GM19438 (cell line): Measurements from ENCODE around the gene PLPP6.

Experiments used
- ATAC-seq: cut with Tn5 transposase; IDR thresholded peaks from one replicate; pipeline ENCODE4 v1.9.1; 2021; ENCODE audit warnings: low read depth; ENCODE audit not compliant: unreplicated experiment

PLPP6 gene

DNA sequence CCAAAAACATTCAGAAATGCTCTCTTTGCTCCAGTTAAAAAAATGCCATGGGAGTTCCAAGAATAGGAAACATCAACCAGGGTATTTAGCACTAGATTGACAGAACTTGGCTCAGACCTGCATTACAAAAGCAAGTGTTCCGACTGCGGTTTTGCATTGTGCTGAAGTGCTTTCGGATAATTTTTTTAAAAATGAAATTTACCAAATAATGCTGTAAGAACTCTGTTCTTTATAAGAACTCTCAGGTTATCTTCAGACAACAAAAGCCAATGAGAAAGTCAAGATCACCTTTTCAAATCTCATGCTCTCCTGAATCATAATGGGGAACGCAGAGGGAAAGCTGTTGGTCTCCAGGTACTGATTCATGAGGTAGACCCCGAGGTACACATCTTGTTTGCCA is 483 bp upstream of the PLPP6 start:
- ATAC-seq, result no peak

DNA sequence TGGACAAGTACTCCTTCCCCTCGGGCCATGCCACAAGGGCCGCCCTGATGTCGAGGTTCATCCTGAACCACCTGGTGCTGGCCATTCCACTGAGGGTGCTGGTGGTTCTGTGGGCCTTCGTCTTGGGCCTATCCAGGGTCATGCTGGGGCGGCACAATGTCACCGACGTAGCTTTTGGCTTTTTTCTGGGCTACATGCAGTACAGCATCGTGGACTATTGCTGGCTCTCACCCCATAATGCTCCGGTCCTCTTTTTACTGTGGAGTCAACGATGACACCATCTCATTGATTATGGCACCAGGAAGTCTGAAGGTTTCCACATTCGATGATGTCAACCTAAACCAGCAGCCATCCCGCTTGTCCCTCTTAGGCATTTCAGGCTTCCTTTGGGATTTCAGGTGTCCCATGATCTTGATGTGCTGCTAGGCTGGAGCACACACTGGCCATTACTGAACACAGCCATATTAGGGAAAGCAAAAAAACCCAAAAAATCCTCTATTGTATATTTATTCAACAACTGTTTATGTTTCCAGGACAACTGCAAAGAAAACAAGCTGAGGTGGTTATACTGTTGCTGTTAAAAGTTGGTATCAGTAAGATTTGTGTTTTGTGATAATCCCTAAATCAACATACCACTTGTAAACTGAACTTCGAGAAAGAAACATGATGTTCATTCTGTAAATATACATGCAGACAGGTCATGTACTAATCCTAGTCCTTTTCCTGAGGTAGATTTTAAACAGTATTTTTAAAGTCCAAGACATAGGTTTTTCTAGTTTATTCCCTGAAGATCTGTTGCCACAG is 1.1 kb downstream of the PLPP6 start:
- no peak for ATAC-seq

DNA sequence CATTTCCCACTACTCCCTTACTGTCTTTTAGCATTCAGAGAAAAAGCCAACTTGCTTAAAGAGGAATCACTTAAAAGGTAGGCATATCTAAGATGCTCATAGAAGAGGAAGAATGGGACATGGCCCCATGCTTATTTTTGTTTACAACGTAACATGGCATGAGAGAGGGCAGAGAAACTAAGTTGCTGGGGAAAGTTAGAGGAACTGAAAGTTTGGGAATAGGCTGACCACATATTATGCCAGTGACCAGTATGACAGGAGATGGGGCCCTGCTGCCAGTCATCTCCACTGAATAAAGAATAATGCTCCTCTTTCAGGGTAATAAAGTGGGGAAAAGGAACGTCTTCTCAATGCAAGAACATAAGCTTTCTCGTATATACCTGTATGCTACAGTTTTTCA is 1.9 kb downstream of the PLPP6 start:
- ATAC-seq, result no peak

DNA sequence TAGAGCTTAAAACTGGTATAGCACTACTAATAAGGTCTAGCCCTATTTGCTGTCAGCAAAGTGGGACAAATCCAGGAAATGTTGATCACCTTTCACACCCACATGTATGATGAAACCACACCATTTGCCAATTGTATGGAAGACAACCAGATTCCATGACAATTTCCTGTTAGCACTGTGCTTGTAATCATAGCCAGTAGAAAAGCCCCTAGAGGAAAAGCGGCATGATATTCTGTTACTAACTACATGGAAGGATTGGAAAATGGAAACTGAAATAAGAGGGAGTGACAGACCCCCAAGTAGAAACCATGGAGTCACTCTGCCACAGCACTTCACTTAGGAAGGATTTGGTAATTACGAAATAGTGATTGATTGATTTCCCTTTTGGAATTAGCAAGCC is 3.3 kb downstream of the PLPP6 start:
- no peak for ATAC-seq

DNA sequence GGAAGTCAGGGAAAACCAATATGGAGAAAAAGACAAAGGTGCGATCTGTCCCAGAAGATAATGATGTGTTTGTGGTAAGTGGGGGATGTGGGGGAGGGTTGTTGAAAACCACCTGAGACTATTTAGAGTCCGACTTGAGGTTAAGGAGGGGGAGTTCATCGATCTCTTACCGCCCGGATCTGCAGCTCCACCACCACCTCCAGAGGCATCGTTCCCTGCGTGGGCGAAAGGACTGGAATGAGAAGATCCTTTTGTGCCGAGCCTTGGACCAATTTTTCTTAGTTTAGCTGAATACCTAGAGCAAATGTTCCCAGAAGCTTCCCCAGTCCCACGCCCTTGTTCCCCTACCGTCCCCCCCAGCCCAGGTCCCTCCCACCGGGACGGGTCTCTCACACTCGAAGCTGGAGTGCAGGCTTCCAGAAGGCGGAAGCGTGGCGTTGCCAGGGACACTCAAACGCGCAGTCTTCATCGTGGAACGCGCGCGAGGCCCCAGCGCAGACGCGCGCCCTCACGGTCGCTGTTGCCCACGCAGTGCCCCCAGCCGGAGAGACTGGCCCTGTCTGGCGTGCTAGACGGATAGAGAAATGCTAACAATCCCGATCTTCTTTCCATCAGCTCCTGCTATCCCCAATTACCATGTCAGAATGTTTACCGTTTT is 4.1 kb downstream of the PLPP6 start, which contains the start of gene SPATA6L:
Gene SPATA6L (minus strand): TSS at position 439 of the 658 bp plus-strand sequence. CDS start 230 bp downstream, at position 209.
- ATAC-seq, result no peak

DNA sequence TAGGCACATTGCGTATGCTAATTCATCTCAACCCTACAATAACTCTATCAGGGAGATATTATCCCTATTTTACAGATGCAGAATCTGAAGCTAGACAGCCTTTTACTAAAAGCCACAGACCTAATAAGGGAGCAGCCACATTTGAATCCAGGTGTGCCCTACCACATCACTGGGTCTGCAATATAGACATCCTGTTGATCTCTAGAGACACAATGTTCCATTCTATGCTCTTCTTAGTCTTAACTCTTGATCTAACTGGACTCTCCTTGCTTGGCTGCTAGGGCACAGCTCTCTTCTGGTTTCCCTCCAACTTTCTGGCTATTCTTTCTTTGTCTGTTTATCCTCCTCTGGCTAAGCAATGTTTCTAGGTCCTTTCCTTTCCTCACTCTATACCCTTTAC is 5.6 kb downstream of the PLPP6 start:
- ATAC-seq, result no peak

DNA sequence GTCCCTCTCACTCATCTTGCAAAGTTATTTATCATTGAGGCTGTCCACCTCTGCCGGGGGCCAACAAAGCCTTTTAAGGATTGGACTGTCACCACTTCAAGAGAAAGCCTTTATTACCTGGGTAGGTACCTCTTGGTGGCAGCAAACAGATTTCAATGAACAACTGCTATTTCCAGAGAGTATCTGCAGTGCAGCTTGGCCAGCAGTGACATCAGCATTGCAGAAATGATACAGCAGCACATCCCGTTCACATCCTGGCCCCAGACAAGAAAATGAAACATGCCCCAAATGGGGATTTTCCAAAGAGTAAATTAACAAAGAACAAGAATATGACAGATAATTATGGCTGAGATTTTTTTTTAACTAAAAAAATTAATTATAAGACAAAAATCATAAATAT is 6.5 kb downstream of the PLPP6 start:
- no peak for ATAC-seq

DNA sequence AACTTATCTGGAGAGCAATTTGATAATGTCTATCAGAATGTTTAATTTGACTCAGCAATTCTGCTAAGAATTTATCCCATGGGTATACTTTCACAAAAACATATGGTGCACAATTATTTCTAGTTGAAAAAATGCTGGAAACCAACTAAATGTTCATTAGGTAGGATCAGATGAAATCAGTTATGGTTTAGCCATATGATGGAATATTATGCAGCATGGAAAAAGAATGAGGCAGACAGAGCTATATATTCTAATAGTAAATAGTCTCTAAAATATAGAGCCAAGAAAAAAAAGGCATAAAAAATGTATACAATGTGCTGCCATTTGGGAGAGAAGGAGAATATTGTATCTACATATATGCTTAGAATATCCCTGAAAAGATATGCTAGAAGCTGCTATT is 7.8 kb downstream of the PLPP6 start:
- ATAC-seq, result no peak

DNA sequence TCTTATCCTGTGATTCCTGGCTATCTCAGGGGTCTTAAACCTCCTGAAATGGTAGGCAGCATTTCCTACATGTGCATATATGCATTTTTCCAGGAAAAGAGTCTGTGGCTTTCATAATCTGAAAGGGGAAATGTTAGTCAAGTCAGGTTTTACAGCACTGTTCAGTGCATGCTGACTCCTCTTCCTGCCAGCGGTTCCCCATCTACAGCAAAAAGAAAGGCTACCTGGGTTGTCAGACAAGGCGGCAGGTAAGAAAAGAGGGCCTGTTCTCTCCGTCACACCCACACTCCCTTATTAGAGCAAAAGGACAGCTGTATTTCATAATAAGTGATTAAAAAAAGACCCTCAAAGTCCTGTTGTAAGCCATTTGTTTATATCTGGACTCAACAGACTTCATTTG is 8.5 kb downstream of the PLPP6 start:
- ATAC-seq, result no peak

DNA sequence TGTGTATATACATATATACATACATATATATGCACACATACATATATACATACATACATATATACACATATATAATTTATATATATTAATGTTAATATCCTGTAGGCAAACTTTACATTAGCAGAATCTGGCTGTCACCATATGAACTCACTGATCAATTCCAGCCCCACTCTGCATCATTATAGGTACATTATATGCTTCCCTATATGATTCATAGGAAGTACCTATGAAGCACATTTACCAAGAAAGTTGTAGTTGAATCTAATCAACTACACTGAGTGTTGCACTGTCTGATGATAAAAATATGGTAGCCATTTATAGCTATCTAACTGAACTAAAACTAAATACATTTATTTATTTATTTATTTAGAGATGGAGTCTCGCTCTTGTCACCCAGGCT is 9.6 kb downstream of the PLPP6 start:
- ATAC-seq, result no peak

DNA sequence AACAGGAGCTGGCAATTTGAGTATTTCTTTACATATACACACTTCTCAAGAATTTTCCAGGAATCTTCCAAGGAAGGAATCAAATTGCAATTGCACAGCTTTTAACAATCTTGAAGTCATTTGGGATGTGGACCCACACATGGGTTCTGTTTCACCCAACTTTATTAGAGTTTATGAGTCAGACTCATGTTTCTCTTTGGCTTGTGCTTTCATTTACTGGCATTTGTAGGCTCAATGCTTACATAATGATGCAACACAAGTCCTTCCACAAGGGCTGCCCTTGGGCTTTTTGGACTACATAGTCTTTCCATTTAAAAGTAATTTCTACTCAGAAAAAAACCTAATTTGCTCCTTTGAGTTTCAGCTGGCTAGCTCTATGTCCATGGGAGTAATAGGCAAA is 12.7 kb downstream of the PLPP6 start:
- ATAC-seq, result no peak

DNA sequence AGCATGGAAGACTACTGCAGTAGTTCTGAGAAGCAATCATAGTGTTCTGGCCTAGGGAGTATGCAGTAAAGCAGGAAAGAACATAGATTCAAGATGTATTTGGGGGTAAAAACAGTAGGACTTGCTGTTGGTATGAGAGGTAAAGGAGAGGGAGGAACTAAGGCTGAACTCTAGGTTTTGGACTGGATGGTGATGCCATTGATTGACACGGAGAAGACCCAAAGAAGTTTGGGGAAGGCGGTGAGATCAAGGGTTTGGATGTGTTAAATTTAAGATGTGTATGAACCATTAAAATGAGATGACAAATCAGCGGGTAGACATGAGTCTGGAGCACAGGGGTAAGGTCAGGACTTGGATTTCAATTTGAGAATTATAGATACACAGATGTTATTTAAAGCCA is 15.3 kb downstream of the PLPP6 start:
- ATAC-seq, result no peak

DNA sequence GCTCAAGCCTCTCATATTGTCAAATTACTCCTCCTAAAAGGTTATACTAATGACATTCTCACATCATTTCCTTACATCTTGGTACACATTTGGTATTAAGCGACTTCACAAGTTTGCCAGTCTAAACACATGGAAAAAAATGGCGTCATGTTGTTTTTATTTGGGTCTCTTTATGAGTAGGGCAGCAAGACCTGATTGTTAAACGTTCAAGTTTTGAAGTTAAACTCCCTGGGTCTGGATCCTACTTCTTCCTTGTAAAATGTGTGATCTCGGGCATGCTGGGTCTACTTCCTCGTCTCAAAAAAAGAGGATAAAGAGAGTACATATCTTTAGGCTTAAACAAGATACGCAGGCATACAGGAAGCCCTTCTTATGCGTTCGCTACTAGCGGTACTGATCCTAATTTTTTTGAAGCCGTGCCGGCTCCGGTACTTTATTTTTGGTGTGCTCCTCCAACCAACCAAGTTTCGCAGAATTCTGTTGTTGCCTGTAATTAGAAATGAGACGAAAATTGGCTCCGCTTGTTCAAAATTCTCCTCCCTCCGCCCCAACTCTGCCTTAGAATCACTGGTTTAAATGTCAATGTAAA is 16.7 kb downstream of the PLPP6 start:
- peak; percentile 19 for ATAC-seq

DNA sequence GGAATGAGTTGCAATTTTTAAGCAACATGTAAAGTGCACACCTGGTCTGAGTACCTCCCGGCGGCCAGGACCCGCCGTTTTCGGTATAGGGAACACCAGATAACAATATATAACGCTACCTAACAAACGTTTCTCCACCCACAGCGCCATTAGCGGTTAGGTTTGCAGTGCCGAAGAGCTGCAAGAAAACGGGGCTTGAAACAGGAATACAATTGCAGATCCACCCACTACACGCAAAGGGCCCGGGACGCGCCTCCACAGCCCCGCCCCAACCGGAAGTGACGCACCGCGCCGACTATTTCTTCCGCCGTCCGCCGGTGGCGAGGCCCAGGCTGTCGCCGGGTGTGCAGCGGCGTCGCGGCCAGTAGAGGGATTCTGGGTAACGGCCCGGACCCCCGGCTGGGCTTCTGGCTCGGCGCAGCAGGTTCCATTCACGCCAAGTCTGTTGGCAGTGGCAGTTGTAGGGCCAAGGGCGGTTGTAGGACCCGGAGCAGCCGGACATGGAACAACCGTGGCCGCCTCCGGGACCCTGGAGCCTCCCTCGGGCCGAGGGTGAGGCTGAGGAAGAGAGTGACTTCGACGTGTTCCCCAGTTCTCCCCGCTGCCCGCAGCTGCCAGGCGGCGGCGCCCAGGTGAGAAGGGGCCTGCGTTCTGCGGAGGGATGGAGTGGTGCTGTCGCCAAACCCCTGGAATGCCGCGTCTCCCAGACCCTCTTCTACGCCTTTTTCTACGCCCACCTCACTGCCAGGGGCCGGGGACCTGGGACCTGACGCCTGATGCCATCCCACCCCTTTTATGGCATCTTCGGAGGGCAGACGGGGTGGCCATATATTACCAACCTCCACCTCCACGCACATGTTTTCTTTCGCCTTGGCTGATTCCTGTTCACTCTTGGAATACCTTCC is 17.4 kb downstream of the PLPP6 start, which contains the start of gene CDC37L1:
Gene CDC37L1 (plus strand): TSS at position 302 of the 905 bp plus-strand sequence. CDS start 199 bp downstream, at position 501.
- peak; percentile 97 for ATAC-seq

DNA sequence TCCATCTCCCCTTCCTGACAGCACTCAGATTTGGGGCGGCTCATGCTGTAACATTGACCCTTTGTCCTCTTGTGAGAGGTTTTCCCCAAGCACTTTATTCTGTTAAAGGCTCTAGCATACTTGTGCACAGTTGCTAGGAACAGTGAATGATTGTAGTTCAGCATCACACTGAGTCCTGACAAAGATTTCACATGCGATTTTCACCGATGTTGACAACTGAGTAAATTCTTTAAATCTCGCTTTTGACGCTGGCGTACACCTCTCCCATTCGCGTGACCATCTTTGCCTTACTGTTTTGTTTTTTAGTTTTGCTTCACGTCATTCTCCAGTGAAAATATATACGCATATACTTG is 18.1 kb downstream of the PLPP6 start:
- ATAC-seq, result no peak

DNA sequence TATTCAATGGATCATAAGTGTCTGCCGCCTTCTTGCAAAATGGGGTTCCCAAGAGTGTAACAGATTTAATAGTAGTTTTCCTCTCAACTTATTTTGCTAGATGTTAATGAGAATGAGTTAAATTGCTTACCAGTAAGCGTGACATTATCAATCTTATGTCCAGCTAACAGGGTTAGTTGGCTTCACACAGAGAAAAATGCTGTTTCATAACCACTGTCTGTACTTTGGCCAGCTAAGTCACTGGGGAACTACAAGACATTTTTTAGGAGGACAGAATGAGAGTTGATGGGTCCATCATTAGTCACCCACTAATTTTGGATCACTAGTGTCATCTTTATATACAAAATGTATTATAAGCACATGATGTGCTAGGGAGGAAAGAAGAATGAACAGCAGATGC is 18.7 kb downstream of the PLPP6 start:
- ATAC-seq, result no peak

DNA sequence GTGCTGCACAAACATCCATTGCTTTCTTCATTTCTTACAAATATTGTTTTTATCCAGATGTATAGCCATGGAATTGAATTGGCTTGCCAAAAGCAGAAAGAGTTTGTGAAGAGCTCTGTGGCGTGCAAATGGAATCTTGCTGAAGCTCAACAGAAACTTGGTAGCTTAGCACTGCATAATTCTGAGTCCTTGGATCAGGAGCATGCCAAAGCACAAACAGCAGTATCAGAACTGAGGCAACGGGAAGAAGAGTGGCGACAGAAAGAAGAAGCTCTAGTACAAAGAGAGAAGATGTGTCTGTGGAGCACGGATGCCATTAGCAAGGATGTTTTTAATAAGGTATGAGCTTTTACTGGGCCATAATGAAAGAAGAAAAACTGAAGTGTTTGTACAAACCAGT is 22.7 kb downstream of the PLPP6 start:
- no peak for ATAC-seq

DNA sequence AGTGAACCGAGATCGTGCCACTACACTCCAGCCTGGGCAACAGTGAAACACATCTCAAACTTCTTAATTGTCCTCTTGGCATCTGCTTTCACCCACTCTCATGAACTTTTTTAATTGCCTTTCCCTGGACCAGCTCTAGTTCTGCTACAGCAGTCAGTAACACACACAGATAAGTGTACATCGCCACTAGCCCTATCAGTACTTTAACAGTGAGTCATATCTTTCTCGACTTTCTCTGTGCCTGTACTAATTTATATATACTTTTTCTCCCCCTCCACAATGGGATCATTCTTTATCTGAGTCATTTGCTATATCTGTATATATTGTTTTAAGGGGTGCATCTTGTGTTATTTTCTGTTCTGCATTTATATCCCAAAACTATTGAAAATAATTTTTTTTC is 24.0 kb downstream of the PLPP6 start:
- ATAC-seq, result no peak

DNA sequence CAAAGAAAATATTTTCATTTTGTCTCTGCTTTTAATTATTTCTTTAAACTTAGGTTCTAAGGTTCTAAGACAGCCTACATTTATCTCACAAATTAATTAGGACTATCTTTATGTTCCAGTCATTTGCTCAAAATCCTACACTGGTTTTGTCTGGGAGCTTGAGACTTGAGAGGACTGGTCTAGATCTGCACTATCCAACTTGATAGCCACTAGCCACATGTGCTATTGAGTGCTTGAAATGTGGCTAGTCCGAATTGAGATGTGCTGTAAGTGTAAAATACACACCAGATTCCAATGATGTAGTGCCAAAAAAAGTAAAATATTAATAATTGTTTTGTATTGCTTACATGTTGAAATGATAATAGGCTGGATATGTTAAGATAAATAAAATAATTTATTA is 24.5 kb downstream of the PLPP6 start:
- no peak for ATAC-seq

DNA sequence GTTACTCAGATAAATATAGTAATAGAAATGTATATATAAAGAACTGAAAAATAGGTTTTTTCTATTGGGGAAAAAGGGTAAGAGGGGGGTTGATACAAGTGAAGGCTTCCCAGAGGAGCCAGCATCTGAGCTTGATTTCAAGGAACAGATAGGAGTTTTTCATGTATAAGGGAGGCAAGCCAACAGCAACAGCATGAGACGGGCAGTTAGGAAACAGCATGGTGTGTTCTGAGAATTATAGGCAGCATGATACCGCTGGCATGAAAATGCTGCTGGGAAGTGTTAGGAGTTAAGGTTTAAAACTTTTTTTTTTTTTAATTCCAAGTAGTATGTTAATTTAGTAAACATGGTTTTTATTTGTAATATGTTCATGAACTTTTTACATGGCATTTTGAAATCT is 26.9 kb downstream of the PLPP6 start:
- ATAC-seq, result no peak

DNA sequence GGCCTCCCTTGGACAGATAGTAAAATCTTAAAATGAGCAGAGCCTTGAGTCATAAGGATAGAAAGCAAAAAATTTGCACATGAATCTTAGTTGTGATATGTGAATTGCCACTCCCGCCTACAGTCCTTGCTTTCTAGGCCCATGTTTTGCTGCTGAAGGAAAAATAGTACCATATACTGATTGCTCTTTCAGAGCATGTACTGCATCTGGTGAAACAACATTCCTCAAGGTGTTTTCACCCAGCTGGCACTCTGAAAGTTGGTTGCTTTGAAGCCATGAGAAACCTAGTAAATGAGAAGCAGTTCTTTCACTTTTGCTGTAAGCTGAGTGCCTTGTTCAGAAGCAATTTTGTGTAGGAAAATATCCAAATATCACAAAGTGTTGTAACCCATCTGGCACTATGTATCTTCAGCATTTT is 27.6 kb downstream of the PLPP6 start:
- ATAC-seq, result peak; percentile 65
